ENCODE data around the gene CCNQ.
"Not testable (repeated sequence)": the region's sequence is repeated elsewhere in the genome, so short reads cannot be mapped to it uniquely, and the experiment has no call there.

The CCNQ gene

GRCh38 chrX:153622661-153623309 is 23.8 kb upstream of the CCNQ start:
- no peak for DNase-seq

DNA sequence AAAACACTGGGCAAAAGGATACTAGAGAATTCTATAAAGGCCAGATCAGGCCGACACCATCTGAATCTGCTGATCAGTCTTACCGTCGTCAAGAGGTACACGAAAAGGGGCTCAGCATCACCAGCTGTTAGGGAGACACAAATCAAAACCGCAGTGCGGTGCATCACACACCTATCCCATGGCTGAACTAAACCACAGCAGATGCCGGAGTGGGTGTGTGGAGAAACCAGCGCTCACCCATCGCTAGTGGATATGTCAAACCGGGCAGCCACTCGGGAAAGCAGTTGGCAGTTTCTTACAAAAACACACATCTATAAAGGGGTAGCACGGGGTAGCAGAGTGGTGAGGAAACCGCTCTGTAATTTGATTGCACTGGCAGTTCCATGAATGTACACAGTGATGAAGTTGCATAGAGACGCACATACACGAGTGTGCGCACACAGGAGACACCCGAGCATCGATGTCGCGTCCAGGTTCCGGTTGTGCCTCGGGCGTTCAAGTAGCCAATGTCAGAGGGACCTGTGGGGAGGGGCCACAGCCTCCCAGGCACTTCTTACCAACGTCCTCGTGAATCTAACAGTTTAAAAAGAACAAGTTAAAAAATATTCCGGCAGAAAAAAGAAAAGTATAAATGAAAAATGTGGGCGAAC is 23.1 kb upstream of the CCNQ start:
- no peak for DNase-seq

GRCh38 chrX:153620576-153620975 is 21.6 kb upstream of the CCNQ start:
- no peak for DNase-seq

- no peak for DNase-seq
Measured at GRCh38 chrX:153614818-153615217, 15.9 kb upstream of the CCNQ start.

DNA sequence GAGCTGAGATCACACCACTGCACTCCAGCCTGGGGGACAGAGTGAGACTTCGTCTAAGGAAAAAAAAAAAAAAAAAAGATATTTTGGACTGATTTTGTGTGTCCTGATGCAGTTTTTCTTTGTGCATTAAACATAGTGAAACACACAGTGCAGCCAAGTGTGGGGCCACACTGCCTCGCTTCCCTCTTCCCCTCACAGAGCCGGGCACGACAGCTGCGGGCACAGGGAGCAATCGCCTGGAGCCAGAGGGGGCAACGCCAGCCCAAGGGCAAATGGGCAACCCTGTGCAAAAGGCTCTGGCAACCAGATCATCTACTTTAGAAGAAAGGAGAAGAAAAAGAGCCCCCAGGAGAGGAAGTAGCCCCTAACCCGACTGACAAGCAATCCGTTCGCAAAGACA is 13.5 kb upstream of the CCNQ start:
- DNase-seq: no peak

DNA sequence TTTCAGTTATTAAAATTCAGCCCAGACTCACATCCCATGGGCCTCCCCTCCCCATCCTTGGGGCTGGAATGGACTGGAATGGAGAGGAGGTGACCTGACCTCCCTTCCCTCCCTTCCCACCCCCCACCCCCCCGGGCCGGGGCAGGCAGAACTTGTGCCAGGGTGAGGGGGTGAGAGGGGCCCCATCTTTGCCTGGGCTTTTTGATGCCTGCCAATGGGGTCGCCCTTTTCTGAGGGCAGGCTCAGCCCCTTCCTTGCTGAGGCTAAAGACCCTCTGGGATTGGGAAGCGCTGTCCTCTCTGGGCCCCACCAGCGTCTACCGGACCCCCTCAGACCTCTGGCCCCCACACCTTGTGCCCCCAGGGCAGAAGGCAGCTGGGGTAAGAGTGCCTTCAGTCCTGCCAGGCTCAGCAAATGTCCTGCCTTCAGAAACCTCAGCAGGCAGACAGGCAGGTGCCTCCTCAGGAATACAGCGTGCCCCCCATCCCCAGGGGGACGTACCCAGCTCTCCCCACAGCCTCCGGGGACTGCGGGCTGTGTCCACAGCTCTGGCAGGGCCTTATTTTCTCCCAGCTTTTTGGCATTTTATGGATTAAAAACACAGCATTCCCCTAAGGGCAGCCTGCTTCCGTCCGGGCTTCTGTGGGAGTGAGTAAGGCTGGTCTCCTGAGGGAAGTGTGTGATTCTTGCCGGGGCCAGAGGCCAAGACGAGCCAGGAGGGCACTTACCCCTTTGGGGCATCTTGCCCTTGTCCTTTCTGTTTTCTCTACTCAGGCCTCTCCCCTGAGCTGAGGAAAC is 12.6 kb upstream of the CCNQ start:
- no peak for DNase-seq

GRCh38 chrX:153610836-153611213 is 11.9 kb upstream of the CCNQ start:
- DNase-seq: no peak

GRCh38 chrX:153609917-153610835 is 11.2 kb upstream of the CCNQ start:
- DNase-seq: peak; percentile 55 to 75 (median 64)

GRCh38 chrX:153608806-153609205 is 9.9 kb upstream of the CCNQ start:
- no peak for DNase-seq

GRCh38 chrX:153608376-153608775 is 9.4 kb upstream of the CCNQ start:
- no peak for DNase-seq

- DNase-seq: no peak
Measured at GRCh38 chrX:153606503-153606902, 7.6 kb upstream of the CCNQ start.

- not testable (repeated sequence) for DNase-seq
Measured at GRCh38 chrX:153604666-153605380, 5.9 kb upstream of the CCNQ start.

GRCh38 chrX:153603131-153603656 is 4.3 kb upstream of the CCNQ start:
- no peak for DNase-seq

- no peak for DNase-seq
Measured at GRCh38 chrX:153602601-153603000, 3.7 kb upstream of the CCNQ start.

DNA sequence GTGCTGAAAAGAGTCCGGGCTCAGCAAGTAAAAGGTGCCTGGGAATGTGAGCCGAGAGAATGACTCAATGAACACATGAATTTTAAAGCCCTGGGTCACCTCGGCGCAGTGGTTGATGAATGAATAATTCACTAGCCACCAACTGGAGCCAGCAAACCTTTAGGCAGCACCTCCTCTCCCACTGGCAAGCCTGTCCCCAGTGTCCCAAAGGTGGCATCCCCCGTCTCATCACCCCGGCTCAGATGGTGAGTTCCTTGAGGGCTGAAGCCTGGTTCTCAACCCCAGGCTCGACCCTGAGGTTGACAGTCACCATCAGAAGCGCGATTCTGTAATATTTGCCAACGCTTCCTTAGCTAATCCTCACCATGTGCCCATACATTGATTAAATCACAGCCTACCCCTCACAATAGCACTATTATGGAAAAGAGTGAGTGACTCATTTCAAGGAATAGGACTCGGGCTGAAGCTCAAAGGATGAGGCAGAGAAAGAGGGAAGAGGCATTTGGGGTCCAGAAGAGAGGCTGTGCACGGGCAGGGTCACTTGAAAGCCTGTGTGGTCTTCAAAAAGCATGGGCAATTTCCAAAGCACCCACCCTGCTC is 2.7 kb upstream of the CCNQ start:
- no peak for DNase-seq

GRCh38 chrX:153600921-153601320 is 2.0 kb upstream of the CCNQ start:
- DNase-seq: no peak

- DNase-seq: peak in 1 of 5 experiments; percentile 18
Measured at GRCh38 chrX:153600032-153600373, 1.1 kb upstream of the CCNQ start.

DNA sequence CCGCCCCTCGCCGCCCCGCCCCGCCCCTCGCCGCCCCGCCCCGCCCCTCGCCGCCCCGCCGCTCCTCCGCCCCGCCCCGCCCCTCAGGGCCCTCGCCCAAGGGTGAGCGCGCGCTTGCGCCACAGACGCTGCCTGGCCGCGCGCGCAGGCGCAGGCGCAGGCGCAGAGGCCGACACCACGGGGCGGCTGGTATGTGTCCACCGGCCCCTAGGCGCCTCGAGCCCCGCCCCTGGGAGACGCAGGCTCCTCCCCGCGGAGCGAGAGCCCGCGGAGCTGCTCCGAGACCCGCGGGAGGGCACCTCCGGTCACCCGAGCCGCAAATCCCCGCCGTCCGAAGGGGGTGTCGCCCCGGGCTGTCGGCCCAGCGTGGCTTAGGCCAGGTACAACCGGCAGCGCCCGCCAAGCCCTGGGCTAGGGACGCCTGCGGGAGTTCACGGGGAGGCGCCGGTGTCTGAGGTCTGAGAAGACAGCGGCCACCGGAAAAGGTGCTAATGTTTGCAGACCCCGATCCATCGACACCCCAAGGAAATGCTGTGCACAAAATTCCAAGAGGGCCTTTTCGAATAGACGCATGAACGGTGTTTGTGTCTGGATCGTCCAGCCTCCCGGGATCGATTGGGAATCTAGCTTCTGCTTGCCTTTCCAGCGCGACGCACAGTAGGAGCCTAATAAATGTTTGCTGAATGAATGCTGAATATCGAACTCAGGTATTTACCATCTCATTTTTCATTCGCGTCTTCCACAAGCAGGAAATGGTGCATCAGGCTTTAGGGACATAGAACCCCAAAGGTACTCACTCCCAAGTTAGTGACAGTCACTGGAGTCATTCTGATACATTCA is 473 bp upstream of the CCNQ start:
- peak; percentile 73 to 91 (median 83) for DNase-seq

DNA sequence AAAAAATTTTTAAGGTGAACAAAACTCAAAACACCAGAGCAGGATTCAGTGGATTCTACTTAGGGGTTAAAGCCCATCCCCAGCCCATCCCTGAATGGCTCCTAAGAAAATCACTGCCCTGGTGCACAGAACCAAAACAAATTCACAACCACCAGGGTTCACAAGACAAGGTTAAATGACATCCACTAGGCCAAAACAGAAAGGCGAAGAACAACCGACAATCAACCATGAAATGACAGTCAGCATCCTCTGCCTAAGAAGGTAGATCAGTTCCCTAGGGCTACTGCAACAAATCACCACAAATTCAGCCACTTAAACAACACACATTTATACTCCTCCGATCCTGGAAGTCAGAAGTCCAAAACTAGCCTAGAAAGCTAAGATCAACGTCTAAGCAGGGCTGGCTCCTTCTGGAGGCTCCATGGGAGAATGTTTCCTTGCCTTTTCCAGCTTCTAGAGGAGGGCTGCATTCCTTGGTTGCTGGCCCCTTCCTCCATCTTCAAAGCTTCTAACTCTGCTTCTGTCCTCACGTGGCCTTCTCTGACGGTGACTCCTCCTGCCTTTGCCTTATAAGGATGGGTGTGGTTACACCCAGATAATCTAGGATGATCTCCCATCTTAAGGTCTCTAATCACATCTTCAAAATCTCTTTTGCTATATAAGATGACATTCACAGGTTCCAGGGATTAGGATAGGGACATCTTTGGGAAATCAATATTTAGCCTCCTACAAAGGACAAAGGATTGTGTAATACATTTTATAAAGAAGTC is 1.8 kb downstream of the CCNQ start:
- DNase-seq: peak in 1 of 5 experiments; percentile 60
